Neuronal stem cell (in vitro differentiated cells): ENCODE results near the gene PELI1.

ENCODE experiments used
- DNase-seq: peaks from one replicate; pipeline ENCODE4 v3.0.0-alpha.2; 2013; ENCODE audit warnings: low spot score
- H2AFZ ChIP-seq: one replicate; pipeline ENCODE4 v1.6.1; 2013; ENCODE audit warnings: mild to moderate bottlenecking, low read length, inconsistent platforms
- H2AK5ac ChIP-seq: 2 replicates; pipeline ENCODE4 v1.6.1; 2013; ENCODE audit warnings: low read depth, mild to moderate bottlenecking, inconsistent platforms, low read length, moderate library complexity, mixed read lengths
- H2BK120ac ChIP-seq: 2 replicates; pipeline ENCODE4 v1.6.1; 2013; ENCODE audit warnings: low read depth, mild to moderate bottlenecking, inconsistent platforms, low read length, moderate library complexity, mixed read lengths
- H2BK12ac ChIP-seq: one replicate; pipeline ENCODE4 v1.6.1; 2013; ENCODE audit warnings: low read length, inconsistent platforms
- H2BK15ac ChIP-seq: 2 replicates; pipeline ENCODE4 v1.6.1; 2013; ENCODE audit warnings: mild to moderate bottlenecking, low read length, inconsistent platforms, mixed read lengths
- H2BK5ac ChIP-seq: one replicate; pipeline ENCODE4 v1.6.1; 2013; ENCODE audit warnings: inconsistent platforms, mild to moderate bottlenecking, low read length, moderate library complexity
- H3K14ac ChIP-seq: one replicate; pipeline ENCODE4 v1.6.1; 2013; ENCODE audit warnings: low read length, inconsistent platforms
- H3K18ac ChIP-seq: 2 replicates; pipeline ENCODE4 v1.6.1; 2013; ENCODE audit warnings: low read length, inconsistent platforms
- H3K23ac ChIP-seq: 2 replicates; pipeline ENCODE4 v1.6.1; 2013; ENCODE audit warnings: low read depth, mild to moderate bottlenecking, mixed read lengths, low read length, inconsistent platforms; ENCODE audit not compliant: poor library complexity
- H3K27ac ChIP-seq: replicated peaks from 3 replicates; pipeline ENCODE4 v1.5.1; 2013; ENCODE audit warnings: low read length, inconsistent platforms
- H3K27me3 ChIP-seq, 3 experiments: 2 replicates each; pipeline ENCODE4 v1.6.1; 2013; ENCODE audit warnings: low read length in 3 of 3, mild to moderate bottlenecking in 2 of 3, inconsistent platforms in 1 of 3, low read depth in 1 of 3, mixed read lengths in 1 of 3, moderate library complexity in 1 of 3; ENCODE audit not compliant: control insufficient read depth in 3 of 3, insufficient read depth in 3 of 3
- H3K36me3 ChIP-seq, 2 donors: replicated peaks in 1 of 2; 2 replicates each; pipeline ENCODE4 v1.6.1; 2013; ENCODE audit warnings: low read length in 2 of 2; ENCODE audit not compliant: control insufficient read depth in 2 of 2, insufficient read depth in 2 of 2
- H3K4ac ChIP-seq: 2 replicates; pipeline ENCODE4 v1.6.1; 2013; ENCODE audit warnings: inconsistent platforms, mild to moderate bottlenecking, low read length, moderate library complexity
- H3K4me1 ChIP-seq, 2 donors: 1 replicate in 1 of 2; 2 replicates in 1 of 2; pipeline ENCODE4 v1.6.1; 2013; ENCODE audit warnings: low read length in 2 of 2, low read depth in 1 of 2; ENCODE audit not compliant: control insufficient read depth in 2 of 2, insufficient read depth in 1 of 2
- H3K4me2 ChIP-seq: one replicate; pipeline ENCODE4 v1.6.1; 2013; ENCODE audit warnings: mild to moderate bottlenecking, low read length, inconsistent platforms; ENCODE audit not compliant: insufficient read depth, poor library complexity, severe bottlenecking
- H3K4me3 ChIP-seq, 2 donors: 2 replicates each; pipeline ENCODE4 v1.5.1; 2013; ENCODE audit warnings: low read length in 2 of 2, mild to moderate bottlenecking in 2 of 2, inconsistent platforms in 1 of 2, moderate library complexity in 1 of 2
- H3K79me1 ChIP-seq: one replicate; pipeline ENCODE4 v1.6.1; 2013; ENCODE audit warnings: low read depth, mild to moderate bottlenecking, inconsistent platforms, low read length, moderate library complexity
- H3K9ac ChIP-seq: one replicate; pipeline ENCODE4 v1.6.1; 2013; ENCODE audit warnings: mild to moderate bottlenecking, low read depth, low read length, inconsistent platforms; ENCODE audit not compliant: poor library complexity
- H3K9me3 ChIP-seq, 2 donors: replicated peaks in 1 of 2; 2 replicates each; pipeline versions ENCODE3 to v1.6.1; 2013; ENCODE audit warnings: low read length in 2 of 2, mild to moderate bottlenecking in 2 of 2, inconsistent platforms in 1 of 2, low read depth in 1 of 2, mixed read lengths in 1 of 2, moderate library complexity in 1 of 2; ENCODE audit not compliant: control insufficient read depth in 2 of 2, insufficient read depth in 1 of 2
- H4K8ac ChIP-seq: one replicate; pipeline ENCODE4 v1.6.1; 2013; ENCODE audit warnings: low read depth, mild to moderate bottlenecking, inconsistent platforms, low read length, moderate library complexity
- H4K91ac ChIP-seq: one replicate; pipeline ENCODE4 v1.6.1; 2013; ENCODE audit warnings: low read length, low read depth, mild to moderate bottlenecking, inconsistent platforms; ENCODE audit not compliant: poor library complexity
- WGBS, 2 donors: extraction: QIAGEN DNeasy Blood & Tissue Kit; methylation state at CpG; one replicate each; pipeline ENCODE4 v1.1.7; 2013; ENCODE audit warnings: missing lambda C conversion rate in 2 of 2, mixed read lengths in 1 of 2; ENCODE audit not compliant: insufficient read length in 2 of 2, insufficient replicate concordance in 1 of 2; ENCODE audit errors: extremely low coverage in 2 of 2; 5-methylcytosine and 5-hydroxymethylcytosine counted together

Gene PELI1

DNA sequence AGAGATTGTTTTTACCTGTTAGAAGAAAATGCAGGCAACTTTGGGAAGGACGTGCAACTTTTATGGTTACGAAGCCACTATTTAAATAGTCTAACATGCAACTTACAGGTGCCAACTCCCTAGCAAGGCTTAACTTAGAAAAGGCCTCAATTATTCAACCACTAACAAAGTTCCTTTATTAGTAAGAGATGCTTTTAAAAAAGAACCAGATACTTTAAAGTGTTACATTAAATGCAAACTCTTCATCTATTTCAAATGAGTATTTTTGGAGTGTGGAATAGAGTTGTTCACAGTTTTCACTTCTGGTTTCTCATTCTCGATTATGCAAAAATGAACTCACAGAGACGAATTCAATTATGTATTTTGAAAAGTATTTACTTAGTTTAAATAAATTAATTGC, 51.7 kb downstream of the PELI1 start:
- no peak overlapping the region for H2BK5ac ChIP-seq
- no peak overlapping the region for H4K91ac ChIP-seq
- H3K23ac ChIP-seq: no peak overlapping the region
- no peak overlapping the region for H2BK15ac ChIP-seq
- H3K4me2 ChIP-seq: no peak overlapping the region
- no peak overlapping the region for H2BK120ac ChIP-seq
- H2AK5ac ChIP-seq: no peak overlapping the region
- peaks cover 0 to 5% of the 10 kb centered on the region in 2 donors for H3K4me1 ChIP-seq
- peaks cover 7 to 16% of the 10 kb centered on the region in 2 donors for H3K9me3 ChIP-seq
- H3K27me3 ChIP-seq: no peaks in the 10 kb centered on the region
- no peak for DNase-seq
- no peak overlapping the region for H3K4me3 ChIP-seq
- H3K9ac ChIP-seq: no peak overlapping the region
- peaks cover 25 to 69% of the 10 kb centered on the region in 2 donors for H3K36me3 ChIP-seq
- no peak overlapping the region for H2AFZ ChIP-seq
- no peak overlapping the region for H4K8ac ChIP-seq
- H3K79me1 ChIP-seq: no peaks in the 10 kb centered on the region
- H2BK12ac ChIP-seq: no peak overlapping the region
- H3K14ac ChIP-seq: no peak overlapping the region
- H3K4ac ChIP-seq: no peak overlapping the region
- H3K27ac ChIP-seq: no peak overlapping the region
- no peak overlapping the region for H3K18ac ChIP-seq
- no CpG with 5 or more reads among the region's 4 CpGs for WGBS, 2 donors

DNA sequence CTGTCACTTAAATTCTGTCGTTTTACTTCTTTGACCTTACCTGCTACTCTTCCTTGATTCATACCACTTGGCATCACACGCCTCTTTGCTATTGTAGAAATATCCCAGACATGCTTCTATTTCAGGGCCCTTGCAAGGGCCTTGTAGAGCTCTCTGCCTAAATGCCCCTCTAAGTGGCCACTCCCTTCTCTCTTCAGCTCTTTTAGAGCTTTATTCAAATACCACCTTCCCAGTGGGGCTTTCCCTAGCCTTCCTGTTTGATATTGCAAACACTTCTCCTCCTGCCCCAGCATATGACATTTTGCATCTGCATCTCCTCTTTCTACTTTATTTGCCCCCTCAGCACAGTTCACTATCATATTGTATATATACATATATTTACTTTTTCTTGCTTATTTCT, 54.0 kb downstream of the PELI1 start:
- H3K14ac ChIP-seq: no peak overlapping the region
- H3K9ac ChIP-seq: no peak overlapping the region
- peaks cover 0 to 5% of the 10 kb centered on the region in 2 donors for H3K4me1 ChIP-seq
- H3K18ac ChIP-seq: no peak overlapping the region
- no peak overlapping the region for H2AFZ ChIP-seq
- H4K91ac ChIP-seq: no peak overlapping the region
- no CpG with 5 or more reads among the region's 2 CpGs for WGBS, 2 donors
- H2BK5ac ChIP-seq: no peak overlapping the region
- no peak overlapping the region for H3K27ac ChIP-seq
- no peaks in the 10 kb centered on the region for H3K27me3 ChIP-seq
- H4K8ac ChIP-seq: no peak overlapping the region
- H2BK12ac ChIP-seq: no peak overlapping the region
- no peak overlapping the region for H3K4ac ChIP-seq
- no peak for DNase-seq
- H3K4me2 ChIP-seq: no peak overlapping the region
- H3K23ac ChIP-seq: no peak overlapping the region
- no peak overlapping the region for H2AK5ac ChIP-seq
- H3K36me3 ChIP-seq: peaks cover 15 to 47% of the 10 kb centered on the region in 2 donors
- peaks cover 3 to 5% of the 10 kb centered on the region in 2 donors for H3K9me3 ChIP-seq
- no peak overlapping the region for H2BK15ac ChIP-seq
- H3K4me3 ChIP-seq: no peak overlapping the region
- no peaks in the 10 kb centered on the region for H3K79me1 ChIP-seq
- H2BK120ac ChIP-seq: no peak overlapping the region

DNA sequence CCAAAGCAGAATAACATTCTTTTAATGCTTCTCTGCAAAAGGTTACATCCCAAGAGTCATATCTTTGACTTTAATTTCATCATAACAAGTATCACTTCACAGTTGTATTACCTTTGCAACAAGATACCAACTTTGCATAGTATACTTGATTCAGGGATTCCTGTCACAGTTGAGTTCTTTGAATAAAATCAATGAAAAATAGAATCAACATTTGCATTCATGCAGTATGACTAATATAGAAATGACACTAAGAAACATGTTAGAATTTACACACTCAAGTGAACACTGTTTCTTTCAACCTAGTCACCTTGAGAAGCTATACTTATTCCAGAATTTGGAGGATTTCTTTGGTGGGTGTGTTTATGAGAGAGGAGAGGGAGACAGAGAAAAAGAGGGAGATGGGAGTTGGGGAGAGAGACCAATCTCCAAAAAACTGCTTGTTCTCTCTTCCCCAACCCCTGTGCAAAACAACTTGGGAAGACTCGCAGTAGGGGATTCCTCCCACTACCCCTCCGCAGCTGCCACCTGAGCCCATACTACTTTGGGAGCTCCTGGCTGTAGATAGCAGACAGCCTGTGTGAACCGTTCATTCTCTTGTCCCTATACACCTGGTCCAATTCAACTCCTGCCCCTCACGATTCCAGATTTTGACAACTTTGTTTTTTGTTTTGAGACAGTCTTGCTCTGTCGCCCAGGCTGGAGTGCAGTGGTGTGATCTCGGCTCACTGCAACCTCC, 57.7 kb downstream of the PELI1 start:
- H3K27me3 ChIP-seq: no peaks in the 10 kb centered on the region
- WGBS, 2 donors: no CpG with 5 or more reads among the region's 6 CpGs
- no peaks in the 10 kb centered on the region for H3K79me1 ChIP-seq
- no peak overlapping the region for H3K4ac ChIP-seq
- H3K14ac ChIP-seq: no peak overlapping the region
- H2AK5ac ChIP-seq: no peak overlapping the region
- H2BK12ac ChIP-seq: no peak overlapping the region
- no peak overlapping the region for H3K4me3 ChIP-seq
- no peak for DNase-seq
- H3K23ac ChIP-seq: no peak overlapping the region
- H2BK120ac ChIP-seq: no peak overlapping the region
- no peak overlapping the region for H2BK5ac ChIP-seq
- H3K4me1 ChIP-seq: no peaks in the 10 kb centered on the region
- no peak overlapping the region for H3K27ac ChIP-seq
- no peak overlapping the region for H3K4me2 ChIP-seq
- no peak overlapping the region for H2BK15ac ChIP-seq
- no peak overlapping the region for H2AFZ ChIP-seq
- H4K8ac ChIP-seq: no peak overlapping the region
- peaks cover 6 to 11% of the 10 kb centered on the region in 2 donors for H3K36me3 ChIP-seq
- H4K91ac ChIP-seq: no peak overlapping the region
- H3K18ac ChIP-seq: no peak overlapping the region
- H3K9me3 ChIP-seq: no peaks in the 10 kb centered on the region
- H3K9ac ChIP-seq: no peak overlapping the region

DNA sequence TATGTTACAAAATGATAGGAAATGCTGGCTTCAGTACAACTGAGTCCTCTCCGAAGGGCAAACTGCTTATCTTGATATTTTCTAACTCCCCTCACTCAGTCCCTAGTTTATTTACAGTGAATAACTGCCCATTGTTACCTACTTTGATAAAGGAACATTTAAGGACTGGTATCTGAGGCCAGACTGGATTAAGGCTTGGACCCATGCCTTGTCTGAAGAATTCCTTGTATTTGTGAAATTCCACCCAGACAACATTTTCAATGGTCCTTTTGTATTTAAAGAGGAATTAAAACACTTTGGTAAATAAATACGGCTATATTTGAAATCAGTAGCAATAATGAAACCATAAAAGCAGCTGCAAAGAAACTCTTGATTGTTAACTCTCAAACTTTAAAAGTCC, 58.3 kb downstream of the PELI1 start:
- no peaks in the 10 kb centered on the region for H3K4me1 ChIP-seq
- no CpG with 5 or more reads among the region's 2 CpGs for WGBS, 2 donors

More for the DNA sequence above, 58.3 kb downstream of the PELI1 start:
- Histone ChIP-seq H4K8ac (no peak overlapping the region), H3K9me3 (no peaks in the 10 kb centered on the region), H2AK5ac (no peak overlapping the region), H2BK5ac (no peak overlapping the region), H3K4me3 (no peak overlapping the region), H3K9ac (no peak overlapping the region), H3K23ac (no peak overlapping the region), H2BK15ac (no peak overlapping the region), H3K79me1 (no peaks in the 10 kb centered on the region), H3K36me3 (peaks cover 2 to 6% of the 10 kb centered on the region in 2 donors), H3K27me3 (no peaks in the 10 kb centered on the region), H2BK120ac (no peak overlapping the region), H3K18ac (no peak overlapping the region), H2BK12ac (no peak overlapping the region), H4K91ac (no peak overlapping the region), H2AFZ (no peak overlapping the region), H3K27ac (no peak overlapping the region), H3K4ac (no peak overlapping the region), H3K4me2 (no peak overlapping the region), H3K14ac (no peak overlapping the region)
- DNase-seq: no peak
